ENCODE results near the gene COPE.
A peak's percentile ranks its signal among the peaks of the same experiment; 100 is the strongest.

COPE gene

GRCh38 chr19:18867199-18867598 lies 52.0 kb downstream of the COPE start:
- no peak overlapping the region for H3K27ac ChIP-seq
- no peak overlapping the region for H3K4me2 ChIP-seq (ENCODE audit: low read length)
- H3K4me3 ChIP-seq (ENCODE audit: low read depth, low read length), result no peak overlapping the region
- H3K4me1 ChIP-seq, result no peaks in the 10 kb centered on the region
- no peak overlapping the region for H3K9ac ChIP-seq
- no peak overlapping the region for H2AFZ ChIP-seq
- H3K79me2 ChIP-seq, result peaks cover 15% of the 10 kb centered on the region
- TF ChIP-seq CTCF (IDR thresholded peaks at IDR 0.05), result no peak
- no peaks in the 10 kb centered on the region for H3K36me3 ChIP-seq (ENCODE audit: control insufficient read depth, insufficient read depth, low read length)
- H3K9me3 ChIP-seq (ENCODE audit: control insufficient read depth, low read length), result no peaks in the 10 kb centered on the region
- H3K27me3 ChIP-seq (ENCODE audit: control insufficient read depth, insufficient read depth, low read length), result no peaks in the 10 kb centered on the region

GRCh38 chr19:18866800-18867123 lies 52.4 kb downstream of the COPE start:
- H3K4me1 ChIP-seq, result no peaks in the 10 kb centered on the region
- H3K79me2 ChIP-seq, result peaks cover 19% of the 10 kb centered on the region
- H3K27ac ChIP-seq, result no peak overlapping the region
- H2AFZ ChIP-seq, result no peak overlapping the region
- H3K9ac ChIP-seq, result no peak overlapping the region
- H3K27me3 ChIP-seq (ENCODE audit: control insufficient read depth, insufficient read depth, low read length), result no peaks in the 10 kb centered on the region
- no peaks in the 10 kb centered on the region for H3K36me3 ChIP-seq (ENCODE audit: control insufficient read depth, insufficient read depth, low read length)
- H3K9me3 ChIP-seq (ENCODE audit: control insufficient read depth, low read length), result no peaks in the 10 kb centered on the region
- TF ChIP-seq CTCF (IDR thresholded peaks at IDR 0.05), result no peak
- no peak overlapping the region for H3K4me3 ChIP-seq (ENCODE audit: low read depth, low read length)
- no peak overlapping the region for H3K4me2 ChIP-seq (ENCODE audit: low read length)

- no peak overlapping the region for H3K4me2 ChIP-seq (ENCODE audit: low read length)
- H3K27me3 ChIP-seq (ENCODE audit: control insufficient read depth, insufficient read depth, low read length), result no peaks in the 10 kb centered on the region
- no peaks in the 10 kb centered on the region for H3K4me1 ChIP-seq
- no peaks in the 10 kb centered on the region for H3K9me3 ChIP-seq (ENCODE audit: control insufficient read depth, low read length)
- peak; percentile 94 for TF ChIP-seq CTCF (IDR thresholded peaks at IDR 0.05)
- H3K36me3 ChIP-seq (ENCODE audit: control insufficient read depth, insufficient read depth, low read length), result no peaks in the 10 kb centered on the region
- H3K27ac ChIP-seq, result no peak overlapping the region
- H3K4me3 ChIP-seq (ENCODE audit: low read depth, low read length), result no peak overlapping the region
- no peak overlapping the region for H3K9ac ChIP-seq
- no peak overlapping the region for H2AFZ ChIP-seq
- peaks cover 25% of the 10 kb centered on the region for H3K79me2 ChIP-seq
Measured at GRCh38 chr19:18865973-18866799, 53.0 kb downstream of the COPE start.

- Histone ChIP-seq H3K79me2 (peaks cover 32% of the 10 kb centered on the region), H3K4me2 (ENCODE audit: low read length) (no peak overlapping the region), H3K36me3 (ENCODE audit: control insufficient read depth, insufficient read depth, low read length) (no peaks in the 10 kb centered on the region), H3K9ac (no peak overlapping the region), H3K4me3 (ENCODE audit: low read depth, low read length) (no peak overlapping the region), H3K9me3 (ENCODE audit: control insufficient read depth, low read length) (no peaks in the 10 kb centered on the region), H3K4me1 (no peaks in the 10 kb centered on the region), H3K27me3 (ENCODE audit: control insufficient read depth, insufficient read depth, low read length) (no peaks in the 10 kb centered on the region), H2AFZ (no peak overlapping the region), H3K27ac (no peak overlapping the region)
- no peak for TF ChIP-seq CTCF (IDR thresholded peaks at IDR 0.05)
Measured at GRCh38 chr19:18865106-18865972, 53.8 kb downstream of the COPE start.
